ENCODE results near the gene GNG14.

DNA sequence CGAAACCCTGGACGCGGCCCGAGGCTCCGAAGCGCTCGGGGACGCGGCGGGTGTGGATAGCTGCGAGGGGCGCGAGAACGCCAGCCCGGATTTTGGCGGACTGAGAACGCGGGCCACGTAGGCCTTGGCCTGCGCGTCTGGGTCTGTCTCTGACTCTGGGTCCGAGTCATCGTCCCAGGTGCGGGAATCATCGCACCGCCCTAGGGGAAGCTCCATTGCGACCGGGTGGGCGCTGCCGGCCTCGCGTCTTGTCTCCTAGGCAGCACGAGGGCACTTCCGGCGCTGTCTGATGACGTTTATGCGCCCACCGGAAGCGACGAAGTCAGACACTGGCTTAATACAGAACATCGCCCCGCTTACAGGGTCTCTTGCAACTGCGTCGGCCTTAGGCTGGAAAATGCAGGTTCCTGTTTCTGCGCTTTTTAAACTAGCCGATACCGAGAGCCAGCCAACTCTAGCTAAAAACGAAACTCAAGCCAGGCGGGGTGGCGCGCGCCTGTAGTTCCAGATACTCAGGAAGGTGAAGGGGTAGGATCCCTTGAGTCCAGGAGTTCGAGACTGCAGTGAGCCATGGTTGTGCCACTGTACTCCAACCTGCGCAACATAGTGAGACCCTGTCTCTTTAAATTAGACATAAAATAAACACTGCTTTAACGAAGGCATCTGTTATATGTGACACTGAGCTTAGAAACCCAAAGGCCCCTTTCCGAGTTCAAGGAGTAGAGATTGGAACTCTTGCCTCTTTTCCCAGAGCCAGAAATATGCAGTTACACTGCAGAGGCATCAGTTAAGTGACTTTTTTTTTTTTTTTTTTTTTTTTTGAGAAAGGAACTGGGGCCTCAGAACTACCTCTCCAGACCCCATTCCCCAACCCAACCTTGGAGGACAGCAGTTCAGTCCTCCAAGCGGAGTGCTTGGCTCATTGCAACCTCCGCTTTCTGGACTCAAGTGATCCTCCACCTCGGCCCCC is 8.9 kb downstream of the GNG14 start, which contains the start of gene FBXW9:
- TF ChIP-seq EZH2 (IDR thresholded peaks at IDR 0.05; ENCODE audit: borderline replicate concordance, low read depth, low read length, severe bottlenecking): no peak
- peak; percentile 9 for TF ChIP-seq CTCF (IDR thresholded peaks at IDR 0.05; ENCODE audit: borderline replicate concordance, extremely low read depth, low read length, poor library complexity, severe bottlenecking)
